PC-3 (cell line): ENCODE measurements around the gene VPS37D. TPM values are rescaled to one million over a fixed set of nuclear protein-coding genes. Genes with fewer than 3 reads are reported as not detected.

ENCODE experiments used
- ATAC-seq: fragments of 200-7000 bp; cut with Tn5 transposase; 2 replicates; pipeline ENCODE4 v1.9.1; 2020; ENCODE audit warnings: mild to moderate bottlenecking, moderate library complexity
- BruUV-seq: library from RNA; stranded (reverse); fragments of 400-500 nt; replicated peaks from 2 replicates; lab custom pipeline; 2021; lab: Mats Ljungman, UMichigan
- CTCF ChIA-PET: fragments of 300-600 bp; sonication (Branson Sonifier 250); formaldehyde crosslinking; loops from one replicate; lab custom pipeline; 2022; ENCODE audit warnings: antibody characterized with exemption; lab: Charles Lee
- POLR2A ChIA-PET: fragments of 300-600 bp; sonication (Branson Sonifier 250); formaldehyde crosslinking; loops from one replicate; lab custom pipeline; 2022; ENCODE audit warnings: antibody characterized with exemption; ENCODE audit not compliant: unreplicated experiment; lab: Charles Lee
- DNase-seq: peaks from one replicate; pipeline ENCODE4 v3.0.0-alpha.2; 2015
- H2AFZ ChIP-seq: fragments of 300-600 bp; sonication (generic); 2 replicates; pipeline ENCODE4 v1.6.0; 2016; ENCODE audit warnings: antibody characterized with exemption, low read length
- H3F3A ChIP-seq: fragments of 300-600 bp; sonication (generic); one replicate; pipeline ENCODE4 v1.6.0; 2017; ENCODE audit warnings: antibody characterized with exemption, low read length, control low read depth, mild to moderate bottlenecking; ENCODE audit not compliant: unreplicated experiment
- H3K27ac ChIP-seq: fragments of 300-600 bp; sonication (generic); 2 replicates; pipeline ENCODE4 v1.5.1; 2016; ENCODE audit warnings: mild to moderate bottlenecking, low read length
- H3K27me3 ChIP-seq: fragments of 300-600 bp; sonication (generic); 2 replicates; pipeline ENCODE4 v1.6.1; 2016; ENCODE audit warnings: low read length, mixed read lengths
- H3K36me3 ChIP-seq: fragments of 300-600 bp; sonication (generic); 2 replicates; pipeline ENCODE4 v1.6.1; 2016; ENCODE audit warnings: low read depth, mixed run types, low read length, mixed read lengths
- H3K4me1 ChIP-seq: fragments of 300-600 bp; sonication (generic); 2 replicates; pipeline ENCODE4 v1.5.1; 2016; ENCODE audit warnings: low read length; ENCODE audit not compliant: insufficient read depth
- H3K4me2 ChIP-seq: fragments of 300-600 bp; sonication (generic); 2 replicates; pipeline ENCODE4 v1.6.0; 2016; ENCODE audit warnings: low read length
- H3K4me3 ChIP-seq: fragments of 300-600 bp; sonication (generic); 2 replicates; pipeline ENCODE4 v1.5.1; 2016; ENCODE audit warnings: mild to moderate bottlenecking, low read length, mixed read lengths
- H3K79me2 ChIP-seq: fragments of 300-600 bp; sonication (generic); 2 replicates; pipeline ENCODE4 v1.6.1; 2017; ENCODE audit warnings: low read length, mixed read lengths
- H3K9ac ChIP-seq: fragments of 300-600 bp; sonication (generic); 2 replicates; pipeline ENCODE4 v1.6.0; 2016; ENCODE audit warnings: mild to moderate bottlenecking, low read length
- H3K9me2 ChIP-seq: fragments of 300-600 bp; sonication (generic); replicated peaks from 2 replicates; pipeline ENCODE4 v1.6.1; 2016; ENCODE audit warnings: mixed run types, low read length, mixed read lengths
- H3K9me3 ChIP-seq: fragments of 300-600 bp; sonication (generic); 2 replicates; pipeline ENCODE4 v1.6.1; 2016; ENCODE audit warnings: low read length, mixed read lengths
- H4K20me1 ChIP-seq: fragments of 300-600 bp; sonication (generic); 2 replicates; pipeline ENCODE4 v1.6.1; 2016; ENCODE audit warnings: low read length, mixed read lengths
- EZH2 ChIP-seq: fragments of 300-600 bp; sonication (generic); IDR thresholded peaks from one replicate; pipeline ENCODE4 v1.6.1; 2017; ENCODE audit warnings: antibody characterized with exemption, mild to moderate bottlenecking, low read length; ENCODE audit not compliant: unreplicated experiment
- EZH2phosphoT487 ChIP-seq: fragments of 300-600 bp; sonication (generic); IDR thresholded peaks from 2 replicates; pipeline ENCODE4 v1.6.1; 2018; ENCODE audit warnings: mild to moderate bottlenecking, antibody characterized with exemption, low read length, borderline replicate concordance
- intact Hi-C: fragments of 100-400 bp; cut with micrococcal nuclease; formaldehyde crosslinking; loops from 2 replicates; pipeline ENCODE4 v1.9.0; 2023
- total RNA-seq: library from RNA; depleted of rRNA; stranded (reverse); fragments of >200 nt; gene quantifications from 2 replicates; pipeline ENCODE4 v1.2.3, GENCODE V29; 2014
- TF ChIP-seq, protein P1 (sequence below): fragments of 300-600 bp; sonication (generic); conservative IDR thresholded peaks from 2 replicates; pipeline ENCODE4 v1.5.1; 2017; ENCODE audit warnings: antibody characterized with exemption, low read depth, mild to moderate bottlenecking, low read length

VPS37D gene
- total RNA-seq, 1 experiment from 2014 or later = 6.3 TPM

DNA sequence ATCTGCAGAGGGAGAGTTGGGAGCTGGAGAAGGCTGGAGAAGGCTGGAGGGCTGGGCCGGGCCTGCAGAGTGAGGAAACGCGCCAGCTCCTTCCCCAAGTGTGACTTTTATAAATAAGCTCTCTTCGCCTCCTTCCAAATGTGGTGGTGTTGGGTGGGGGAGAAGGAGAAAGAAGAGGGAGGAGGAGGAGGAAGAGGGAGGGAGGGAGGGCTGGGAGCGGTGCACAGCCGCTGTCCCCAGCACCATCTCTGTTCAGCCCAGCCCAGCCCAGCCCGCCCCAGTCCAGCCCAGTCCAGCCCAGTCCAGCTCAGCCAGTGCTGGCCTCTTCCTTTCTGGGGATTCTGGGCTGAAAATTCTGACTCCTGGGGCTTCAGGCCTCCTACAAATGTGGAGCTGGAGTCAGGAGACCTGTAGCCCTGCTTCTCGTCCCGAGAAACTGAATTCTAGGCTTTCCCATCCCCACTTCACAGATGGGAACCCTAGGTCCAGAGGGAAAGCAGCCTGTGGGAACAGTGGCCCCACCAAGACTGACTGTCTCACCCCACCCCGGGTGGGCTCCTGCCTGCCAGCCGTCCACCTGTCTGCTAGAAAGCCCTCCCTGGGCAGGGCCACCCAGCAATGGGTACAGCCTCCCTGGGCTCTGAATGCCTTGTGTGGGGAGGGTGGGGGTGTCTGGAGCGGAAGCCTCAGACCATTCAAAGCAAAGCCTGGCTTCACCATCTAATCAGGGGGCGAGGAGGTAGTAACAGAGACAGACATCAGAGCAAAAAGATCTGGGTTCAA lies 49.6 kb downstream of the VPS37D start:
- TF ChIP-seq EZH2 = no peak
- TF ChIP-seq, protein P1, sequence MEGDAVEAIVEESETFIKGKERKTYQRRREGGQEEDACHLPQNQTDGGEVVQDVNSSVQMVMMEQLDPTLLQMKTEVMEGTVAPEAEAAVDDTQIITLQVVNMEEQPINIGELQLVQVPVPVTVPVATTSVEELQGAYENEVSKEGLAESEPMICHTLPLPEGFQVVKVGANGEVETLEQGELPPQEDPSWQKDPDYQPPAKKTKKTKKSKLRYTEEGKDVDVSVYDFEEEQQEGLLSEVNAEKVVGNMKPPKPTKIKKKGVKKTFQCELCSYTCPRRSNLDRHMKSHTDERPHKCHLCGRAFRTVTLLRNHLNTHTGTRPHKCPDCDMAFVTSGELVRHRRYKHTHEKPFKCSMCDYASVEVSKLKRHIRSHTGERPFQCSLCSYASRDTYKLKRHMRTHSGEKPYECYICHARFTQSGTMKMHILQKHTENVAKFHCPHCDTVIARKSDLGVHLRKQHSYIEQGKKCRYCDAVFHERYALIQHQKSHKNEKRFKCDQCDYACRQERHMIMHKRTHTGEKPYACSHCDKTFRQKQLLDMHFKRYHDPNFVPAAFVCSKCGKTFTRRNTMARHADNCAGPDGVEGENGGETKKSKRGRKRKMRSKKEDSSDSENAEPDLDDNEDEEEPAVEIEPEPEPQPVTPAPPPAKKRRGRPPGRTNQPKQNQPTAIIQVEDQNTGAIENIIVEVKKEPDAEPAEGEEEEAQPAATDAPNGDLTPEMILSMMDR = no peak
- TF ChIP-seq EZH2phosphoT487 = no peak
- DNase-seq = no peak
- Histone ChIP-seq H3K27ac (peak overlapping the region; percentile 100), H3K79me2 (peaks cover 74% of the 10 kb centered on the region), H3F3A (peaks cover 11% of the 10 kb centered on the region), H3K4me3 (peak overlapping the region; percentile 95), H2AFZ (no peak overlapping the region), H3K27me3 (no peaks in the 10 kb centered on the region), H3K4me2 (peak overlapping the region; percentile 99), H3K4me1 (peaks cover 64% of the 10 kb centered on the region), H3K9ac (peak overlapping the region; percentile 100), H3K9me2 (no peaks in the 10 kb centered on the region), H3K9me3 (no peaks in the 10 kb centered on the region), H4K20me1 (peaks cover 29% of the 10 kb centered on the region), H3K36me3 (peaks cover 34% of the 10 kb centered on the region)
- ChIA-PET POLR2A (interaction anchor here (0.5 to 4.9 kb wide), 4 partner anchors 11 to 33 kb away, joined by 4 to 90 read pairs (median 4); no protein-coding TSS in a partner anchor), CTCF (interaction anchor here (0.6 kb wide), 1 partner anchor 8 kb away, joined by 8 read pairs; no protein-coding TSS in a partner anchor)
- peak; percentile 4; the same call in 1 of the 2 replicates for ATAC-seq
- no TSS peak for BruUV-seq
- intact Hi-C loops = loop anchor here (5.0 kb wide), 1 partner anchor 50 kb away; the partner anchor contains the start of gene VPS37D

DNA sequence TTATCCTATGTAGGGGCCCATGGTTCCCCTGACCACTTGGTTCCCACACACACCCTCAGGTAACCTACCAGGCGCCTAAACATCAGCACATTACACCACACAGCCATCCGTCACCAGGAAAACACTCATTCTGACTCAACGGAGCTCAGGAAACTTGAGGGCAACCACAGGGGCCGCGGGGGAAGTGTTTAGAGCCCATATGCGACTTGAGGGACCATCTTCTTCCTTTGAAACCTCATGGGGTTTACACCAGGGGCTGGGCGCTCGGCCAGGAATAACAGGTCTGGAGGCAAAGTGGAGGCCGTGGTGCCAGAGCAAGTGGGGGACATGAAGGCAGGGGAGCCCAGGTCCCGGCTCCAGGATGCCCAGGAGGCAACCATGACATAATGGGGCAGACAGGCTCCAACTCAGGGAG lies 50.4 kb downstream of the VPS37D start:
- peaks cover 21% of the 10 kb centered on the region for H4K20me1 ChIP-seq
- H3K9ac ChIP-seq = peak overlapping the region; percentile 100
- POLR2A ChIA-PET = interaction anchor here (0.5 to 4.9 kb wide), 4 partner anchors 12 to 361 kb away, joined by 4 to 90 read pairs (median 4); no protein-coding TSS in a partner anchor

More for the DNA sequence above, 50.4 kb downstream of the VPS37D start:
- Histone ChIP-seq H3K36me3 (peaks cover 29% of the 10 kb centered on the region), H3K27ac (peak overlapping the region; percentile 100), H3K79me2 (peaks cover 66% of the 10 kb centered on the region), H2AFZ (no peak overlapping the region), H3K4me2 (peak overlapping the region; percentile 99), H3K4me3 (peak overlapping the region; percentile 95), H3K9me3 (no peaks in the 10 kb centered on the region), H3K4me1 (peaks cover 58% of the 10 kb centered on the region), H3K27me3 (no peaks in the 10 kb centered on the region), H3F3A (peaks cover 11% of the 10 kb centered on the region), H3K9me2 (no peaks in the 10 kb centered on the region)
- DNase-seq (peak; percentile 95), ATAC-seq (peak; percentile 32)
- CTCF ChIA-PET = no interaction called here
- intact Hi-C loops = loop anchor here (2.0 to 5.0 kb wide), 2 partner anchors 13 to 51 kb away; partner anchors contain the start of gene VPS37D
- TF ChIP-seq EZH2 (no peak), EZH2phosphoT487 (no peak)
- TF ChIP-seq, protein P1 = no peak
- no TSS peak for BruUV-seq
